Ovary (tissue), 9 donors: ENCODE results near the gene SMAP1. TPM values are rescaled to one million over a fixed set of nuclear protein-coding genes. Genes with fewer than 3 reads are reported as not detected.

Experiments
- DNase-seq, 5 donors: peaks; one replicate each; pipeline ENCODE4 v3.0.0-alpha.2; 2019 to 2020
- H3K27ac ChIP-seq, 2 donors: fragments of 200-600 bp; one replicate each; pipeline versions ENCODE4 v1.5.1 to v1.8.0; 2019 to 2022
- H3K27me3 ChIP-seq: fragments of 200-600 bp; one replicate; pipeline ENCODE4 v1.8.0; 2022
- H3K36me3 ChIP-seq: fragments of 200-600 bp; sonication (generic); one replicate; pipeline ENCODE4 v1.5.1; 2019
- H3K4me1 ChIP-seq: one replicate; pipeline ENCODE4 v1.8.1; 2013; ENCODE audit warnings: mild to moderate bottlenecking, moderate library complexity; ENCODE audit not compliant: insufficient read depth
- H3K4me3 ChIP-seq: fragments of 200-600 bp; sonication (generic); one replicate; pipeline ENCODE4 v1.5.1; 2017
- H3K9me3 ChIP-seq, 2 donors: fragments of 200-600 bp in 1 of 2; sonication (generic) in 1 of 2; one replicate each; pipeline versions ENCODE4 v1.5.1 to v1.8.1; 2013 to 2019; ENCODE audit warnings: mild to moderate bottlenecking in 1 of 2, moderate library complexity in 1 of 2
- CTCF ChIP-seq, 3 donors: fragments of 450-650 bp in 2 of 3; fragments of 200-600 bp in 1 of 3; IDR thresholded peaks; one replicate each; pipeline versions ENCODE4 v1.5.1 to v1.8.0; 2016 to 2022; ENCODE audit warnings: antibody characterized with exemption in 3 of 3, mild to moderate bottlenecking in 1 of 3
- EP300 ChIP-seq: sonication (generic); formaldehyde crosslinking; IDR thresholded peaks from one replicate; pipeline ENCODE4 v1.6.1; 2017; ENCODE audit warnings: antibody characterized with exemption
- POLR2A ChIP-seq: fragments of 450-650 bp; IDR thresholded peaks from one replicate; pipeline ENCODE4 v1.6.1; 2017; ENCODE audit warnings: antibody characterized with exemption, mild to moderate bottlenecking, moderate library complexity
- WGBS, 3 donors: extraction: QIAGEN DNeasy Blood & Tissue Kit in 1 of 3; methylation state at CpG; one replicate each; pipeline versions ENCODE4 v1.1.5 to v1.1.7; 2013 to 2017; 5-methylcytosine and 5-hydroxymethylcytosine counted together
- intact Hi-C, 4 donors: fragments of 100-400 bp; cut with DNase I; formaldehyde crosslinking; loops; one replicate each; pipeline versions ENCODE4 v1.11.0 to v1.15.1; 2022 to 2023
- polyA plus RNA-seq, 2 donors: library from polyadenylated mRNA; stranded (reverse); fragments of 200-250 nt in 1 of 2; fragments of 350-450 nt in 1 of 2; fragmentation: Illumina TruSeq in 1 of 2; extraction: RNeasy Lipid Tissue Mini Kit (QIAGEN cat#74804) in 1 of 2; gene quantifications; one replicate each; pipeline ENCODE4 v1.2.3, GENCODE V29; 2013 to 2014
- total RNA-seq, 7 donors: library from RNA; depleted of rRNA in 2 of 7; stranded (reverse); fragments of >200 nt in 2 of 7; fragmentation: NEBNext Ultra II Directional in 3 of 7; extraction: Animal tissue kit (Norgen Biotek cat#: 25700) in 3 of 7; gene quantifications; one replicate each; pipeline versions ENCODE4 v1.1.0 to v1.2.4, GENCODE V29; 2016 to 2023
- donor health status: DM: no; HTN: no; CAD: no; lungs with moderate emphysema.
- donor health status: DM: no; HTN: no; CAD: no.
- donor health status: Bipolar disorder and iron deficiency.
- donor health status: DM: yes; HTN: yes; CAD: no.
- donor health status: DM: no; HTN: no; CAD: no.
- donor health status: DM: yes; HTN: yes; CAD: no.

Gene SMAP1
- total and polyA plus RNA-seq, 9 donors, result 10.8 to 34.1 (median 18.6) TPM

GRCh38 chr6:70790483-70791224 is 123.0 kb downstream of the SMAP1 start:
- H3K4me1 ChIP-seq, result no peaks in the 10 kb centered on the region
- DNase-seq, result no peak
- no peaks in the 10 kb centered on the region for H3K27me3 ChIP-seq
- no peak overlapping the region for H3K4me3 ChIP-seq
- no peaks in the 10 kb centered on the region for H3K36me3 ChIP-seq
- 73 to 79% (median 77%) methylated on average over 3 of the region's 3 CpGs for WGBS, 3 donors
- intact Hi-C loops, result no loop called here
- no peak overlapping the region for H3K27ac ChIP-seq
- TF ChIP-seq EP300, result no peak
- no peak for TF ChIP-seq POLR2A
- no peak for TF ChIP-seq CTCF (IDR thresholded peaks at IDR 0.05)
- H3K9me3 ChIP-seq, result no peaks in the 10 kb centered on the region

GRCh38 chr6:70797625-70798024 is 129.9 kb downstream of the SMAP1 start:
- Histone ChIP-seq H3K36me3 (no peaks in the 10 kb centered on the region), H3K27me3 (no peaks in the 10 kb centered on the region), H3K4me3 (no peak overlapping the region), H3K27ac (no peak overlapping the region), H3K4me1 (no peaks in the 10 kb centered on the region), H3K9me3 (no peaks in the 10 kb centered on the region)
- no peak for DNase-seq
- intact Hi-C loops, result no loop called here
- TF ChIP-seq EP300, result no peak
- TF ChIP-seq POLR2A, result no peak
- no peak for TF ChIP-seq CTCF (IDR thresholded peaks at IDR 0.05)
- 72 to 92% (median 88%) methylated on average over 1 of the region's 1 CpG for WGBS, 3 donors

DNA sequence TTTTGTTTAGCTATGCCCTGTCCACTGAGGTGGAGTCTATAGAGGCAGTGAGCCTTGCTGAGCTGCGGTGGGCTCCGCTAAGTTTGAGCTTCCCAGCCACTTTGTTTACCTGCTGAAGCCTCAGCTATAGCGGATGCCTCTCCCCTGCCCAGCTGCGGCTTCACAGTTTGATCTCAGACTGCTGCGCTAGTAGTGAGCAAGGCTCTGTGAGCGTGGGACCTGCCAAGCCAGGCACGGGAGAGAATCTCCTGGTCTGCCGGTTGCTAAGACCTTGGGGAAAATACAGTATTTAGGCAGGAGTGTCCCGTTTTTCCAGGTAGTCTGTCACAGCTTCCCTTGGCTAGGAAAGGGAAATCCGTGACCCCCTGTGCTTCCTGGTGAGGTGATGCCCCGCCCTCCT is 138.4 kb downstream of the SMAP1 start:
- no peak overlapping the region for H3K27ac ChIP-seq
- no peaks in the 10 kb centered on the region for H3K9me3 ChIP-seq
- no peaks in the 10 kb centered on the region for H3K36me3 ChIP-seq
- no peak overlapping the region for H3K4me3 ChIP-seq
- 96 to 98% (median 96%) methylated on average over 11 of the region's 11 CpGs for WGBS, 3 donors
- intact Hi-C loops, result loop anchor here in 1 of 4 donors (1.0 kb wide), 1 partner anchor 66 kb away; no protein-coding TSS in a partner anchor
- no peaks in the 10 kb centered on the region for H3K4me1 ChIP-seq
- DNase-seq, result no peak
- H3K27me3 ChIP-seq, result no peaks in the 10 kb centered on the region
- no peak for TF ChIP-seq EP300
- no peak for TF ChIP-seq POLR2A
- TF ChIP-seq CTCF (IDR thresholded peaks at IDR 0.05), result no peak

DNA sequence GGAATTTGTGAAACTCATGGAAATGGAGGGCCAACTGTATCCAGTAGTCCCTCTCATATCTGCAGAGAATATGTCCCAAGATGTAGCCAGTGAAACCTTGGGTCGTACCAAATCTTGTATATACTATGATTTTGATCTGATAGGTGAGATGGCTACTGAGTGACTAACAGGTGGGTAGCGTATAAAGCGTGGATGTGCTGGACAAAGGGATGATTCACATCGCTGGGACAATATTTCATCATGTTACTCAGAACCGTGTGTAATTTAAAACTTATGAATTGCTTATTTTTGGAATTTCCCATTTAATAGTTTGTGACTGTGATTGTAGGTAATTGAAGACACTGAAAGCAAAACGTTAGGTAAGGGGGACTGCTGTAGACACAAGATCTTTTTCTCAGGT is 144.1 kb downstream of the SMAP1 start:
- TF ChIP-seq EP300 (no peak), CTCF (IDR thresholded peaks at IDR 0.05) (no peak), POLR2A (no peak)
- H3K36me3 ChIP-seq, result no peaks in the 10 kb centered on the region
- H3K9me3 ChIP-seq, result no peaks in the 10 kb centered on the region
- intact Hi-C loops, result no loop called here
- no peak overlapping the region for H3K4me3 ChIP-seq
- 88 to 89% (median 88%) methylated on average over 6 of the region's 6 CpGs for WGBS, 3 donors
- DNase-seq, result no peak
- H3K27ac ChIP-seq, result no peak overlapping the region
- no peaks in the 10 kb centered on the region for H3K4me1 ChIP-seq
- H3K27me3 ChIP-seq, result no peaks in the 10 kb centered on the region
